HAP-1 (cell line): Measurements from ENCODE around the gene JARID2.

Experiments used
- DNase-seq, 2 experiments: peaks; one replicate each; pipeline ENCODE4 v3.0.0-alpha.2; 2016 to 2020; ENCODE audit warnings: low spot score in 2 of 2
- H3K27me3 ChIP-seq: fragments of 250-450 bp; sonication (Bioruptor Pico); 2 replicates; pipeline ENCODE4 v1.5.1; 2020; ENCODE audit warnings: low read depth, mild to moderate bottlenecking, moderate library complexity
- H3K36me3 ChIP-seq: fragments of 250-450 bp; sonication (Bioruptor Pico); replicated peaks from 2 replicates; pipeline ENCODE4 v1.5.1; 2020; ENCODE audit warnings: mild to moderate bottlenecking
- H3K4me1 ChIP-seq: fragments of 250-450 bp; sonication (Bioruptor Pico); 2 replicates; pipeline ENCODE4 v1.5.1; 2020; ENCODE audit warnings: mild to moderate bottlenecking
- H3K4me3 ChIP-seq: fragments of 250-450 bp; sonication (Bioruptor Pico); 2 replicates; pipeline ENCODE4 v1.5.1; 2020; ENCODE audit warnings: mild to moderate bottlenecking, moderate library complexity
- H3K9me3 ChIP-seq: fragments of 250-450 bp; sonication (Bioruptor Pico); 2 replicates; pipeline ENCODE4 v1.5.1; 2020; ENCODE audit warnings: mild to moderate bottlenecking, moderate library complexity
- in situ Hi-C: fragments of 300-500 bp; cut with MboI; formaldehyde crosslinking; loops from 3 replicates; pipeline ENCODE4 v1.14.3; 2020; ENCODE audit warnings: low sequenced_read_pairs, inconsistent platforms, mixed read lengths

The JARID2 gene

GRCh38 chr6:15356179-15356578 lies 110.3 kb downstream of the JARID2 start:
- no peak for DNase-seq
- H3K36me3 ChIP-seq, result no peaks in the 10 kb centered on the region
- H3K4me1 ChIP-seq, result peaks cover 12% of the 10 kb centered on the region
- no peaks in the 10 kb centered on the region for H3K9me3 ChIP-seq
- H3K4me3 ChIP-seq, result no peak overlapping the region
- H3K27me3 ChIP-seq, result no peaks in the 10 kb centered on the region
- in situ Hi-C loops, result no loop called here

DNA sequence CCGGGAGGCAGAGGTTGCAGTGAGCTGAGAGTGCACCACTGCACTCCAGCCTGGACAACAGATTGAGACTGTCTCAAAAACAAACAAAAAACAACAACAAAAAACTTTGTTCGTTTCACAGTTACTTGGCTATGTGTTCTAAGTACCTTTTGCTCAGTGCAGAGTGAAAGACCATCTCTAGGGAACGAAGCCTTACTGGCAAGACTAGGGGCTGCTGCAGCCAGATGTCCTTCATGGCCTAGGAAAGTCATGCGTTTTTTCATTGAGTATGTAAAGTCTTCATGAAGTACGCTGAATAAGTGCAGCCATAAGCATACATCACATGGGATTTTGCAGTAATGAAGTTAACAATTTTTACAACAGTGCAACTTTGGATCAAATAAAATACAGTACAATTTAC lies 111.1 kb downstream of the JARID2 start:
- Histone ChIP-seq H3K36me3 (no peaks in the 10 kb centered on the region), H3K9me3 (no peaks in the 10 kb centered on the region), H3K4me3 (no peak overlapping the region), H3K4me1 (peaks cover 12% of the 10 kb centered on the region), H3K27me3 (no peaks in the 10 kb centered on the region)
- DNase-seq, result no peak
- in situ Hi-C loops, result no loop called here

DNA sequence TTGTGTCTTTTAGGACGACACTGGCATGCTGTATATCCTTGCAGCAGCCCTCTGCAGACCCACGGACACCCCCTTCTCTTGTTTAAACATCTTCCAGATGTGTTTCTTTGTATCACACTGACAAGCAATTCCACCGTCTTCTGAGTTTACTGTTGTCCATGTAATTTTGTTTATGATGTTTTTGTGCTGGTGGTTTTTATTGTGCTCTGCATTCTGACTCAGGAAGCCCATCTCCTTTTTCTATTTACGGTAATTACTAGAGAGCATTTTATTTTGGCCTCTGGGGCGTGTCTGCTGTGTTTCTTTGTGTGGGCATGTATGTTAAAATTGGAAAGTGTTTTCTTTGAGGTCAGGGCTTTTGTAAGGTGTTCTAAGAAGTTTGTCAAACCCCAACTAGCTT lies 111.9 kb downstream of the JARID2 start:
- in situ Hi-C loops, result no loop called here
- no peak for DNase-seq
- peaks cover 12% of the 10 kb centered on the region for H3K4me1 ChIP-seq
- H3K36me3 ChIP-seq, result no peaks in the 10 kb centered on the region
- H3K4me3 ChIP-seq, result no peak overlapping the region
- no peaks in the 10 kb centered on the region for H3K9me3 ChIP-seq
- no peaks in the 10 kb centered on the region for H3K27me3 ChIP-seq

DNA sequence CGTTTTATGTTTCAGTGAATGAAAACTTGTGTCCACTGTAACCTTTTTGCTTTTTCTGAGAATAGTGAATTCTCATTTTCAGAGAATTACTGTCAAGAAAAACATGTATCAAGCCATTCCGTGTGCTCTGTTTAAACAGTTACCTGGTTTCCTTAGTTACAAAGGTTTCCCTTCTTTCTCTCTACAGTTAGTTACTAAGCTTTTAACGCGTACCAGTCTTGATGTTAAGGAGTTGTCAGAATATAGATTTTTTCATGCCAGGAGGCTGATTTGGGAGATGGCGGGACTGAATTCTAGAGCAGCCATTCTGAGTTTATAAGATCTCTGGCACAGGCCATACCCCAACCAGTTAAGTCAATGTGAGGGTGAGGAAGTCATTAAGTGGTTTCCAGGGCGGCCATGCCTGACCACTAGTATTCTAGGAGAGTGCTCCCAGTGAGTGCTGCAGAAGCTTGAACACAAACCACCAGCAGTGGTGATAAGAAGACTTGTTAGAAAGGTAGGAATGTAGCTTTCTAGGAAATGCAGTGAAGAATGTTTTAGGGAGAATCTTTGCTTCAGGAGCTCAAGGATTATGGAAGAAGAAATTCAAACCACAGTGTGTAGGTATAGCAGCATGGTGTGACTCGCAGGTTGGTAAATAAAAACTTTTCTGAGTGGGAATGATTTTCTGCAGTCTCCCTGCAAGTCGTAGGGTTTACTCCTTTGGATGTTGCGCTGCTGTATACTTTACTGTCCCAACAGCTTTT lies 112.9 kb downstream of the JARID2 start:
- no peaks in the 10 kb centered on the region for H3K9me3 ChIP-seq
- H3K27me3 ChIP-seq, result no peaks in the 10 kb centered on the region
- H3K36me3 ChIP-seq, result no peaks in the 10 kb centered on the region
- no peak overlapping the region for H3K4me3 ChIP-seq
- DNase-seq, result no peak
- H3K4me1 ChIP-seq, result peaks cover 13% of the 10 kb centered on the region
- in situ Hi-C loops, result no loop called here

DNA sequence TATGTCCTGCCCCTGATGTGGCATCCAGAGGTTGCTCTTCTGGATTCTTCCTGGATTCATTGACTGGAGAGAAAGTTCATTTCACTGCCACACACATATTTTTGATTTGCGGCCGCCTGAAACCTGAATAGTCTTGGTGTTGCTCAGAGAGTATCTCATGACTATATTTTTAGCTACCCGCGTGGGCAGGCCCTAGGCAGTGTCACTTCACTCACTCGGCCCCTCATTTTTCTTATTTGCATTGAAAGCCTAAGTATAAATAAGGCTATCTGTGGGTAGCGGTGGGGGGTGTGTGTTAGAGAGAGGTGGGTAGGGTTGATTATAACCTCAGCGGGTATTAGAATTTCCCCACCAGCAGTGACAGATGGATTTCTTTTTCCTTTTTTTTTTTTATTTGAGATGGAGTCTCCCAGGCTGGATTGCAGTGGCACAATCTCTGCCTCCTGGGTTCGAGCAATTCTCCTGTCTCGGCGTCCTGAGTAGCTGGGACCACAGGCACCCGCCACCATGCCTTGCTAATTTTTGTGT lies 113.5 kb downstream of the JARID2 start:
- Histone ChIP-seq H3K36me3 (no peaks in the 10 kb centered on the region), H3K9me3 (no peaks in the 10 kb centered on the region), H3K4me3 (no peak overlapping the region), H3K4me1 (peaks cover 14% of the 10 kb centered on the region), H3K27me3 (no peaks in the 10 kb centered on the region)
- no peak for DNase-seq
- in situ Hi-C loops, result no loop called here

GRCh38 chr6:15360300-15360699 lies 114.4 kb downstream of the JARID2 start:
- no peaks in the 10 kb centered on the region for H3K9me3 ChIP-seq
- H3K4me3 ChIP-seq, result no peak overlapping the region
- H3K27me3 ChIP-seq, result no peaks in the 10 kb centered on the region
- in situ Hi-C loops, result no loop called here
- no peak for DNase-seq
- H3K36me3 ChIP-seq, result no peaks in the 10 kb centered on the region
- peaks cover 19% of the 10 kb centered on the region for H3K4me1 ChIP-seq

- in situ Hi-C loops, result no loop called here
- DNase-seq, result no peak
- Histone ChIP-seq H3K4me3 (no peak overlapping the region), H3K4me1 (peaks cover 26% of the 10 kb centered on the region), H3K27me3 (no peaks in the 10 kb centered on the region), H3K36me3 (no peaks in the 10 kb centered on the region), H3K9me3 (no peaks in the 10 kb centered on the region)
Observed at GRCh38 chr6:15361197-15361596, 115.3 kb downstream of the JARID2 start.

GRCh38 chr6:15362274-15363160 lies 116.6 kb downstream of the JARID2 start:
- no peaks in the 10 kb centered on the region for H3K27me3 ChIP-seq
- in situ Hi-C loops, result no loop called here
- H3K36me3 ChIP-seq, result no peaks in the 10 kb centered on the region
- DNase-seq, result no peak
- no peaks in the 10 kb centered on the region for H3K9me3 ChIP-seq
- no peak overlapping the region for H3K4me3 ChIP-seq
- peaks cover 24% of the 10 kb centered on the region for H3K4me1 ChIP-seq

DNA sequence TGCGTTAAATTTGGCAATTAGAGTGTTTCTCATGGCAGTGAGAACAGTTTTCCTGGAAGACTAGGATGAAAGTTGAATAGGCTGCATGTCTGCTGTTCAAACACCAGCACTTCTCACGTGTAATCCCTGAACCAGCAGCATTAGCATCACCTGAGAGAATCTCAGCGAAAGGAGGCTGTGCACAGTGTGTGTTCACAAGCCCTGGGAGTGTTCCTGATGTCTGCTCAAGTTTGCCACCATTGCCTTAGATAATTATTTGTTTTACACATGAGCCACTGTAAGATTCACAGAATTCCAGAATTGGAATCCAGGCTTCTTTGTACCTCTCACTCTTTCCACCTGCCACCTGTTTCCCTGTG lies 117.3 kb downstream of the JARID2 start:
- no peaks in the 10 kb centered on the region for H3K27me3 ChIP-seq
- in situ Hi-C loops, result no loop called here
- H3K4me1 ChIP-seq, result peaks cover 18% of the 10 kb centered on the region
- no peak overlapping the region for H3K4me3 ChIP-seq
- no peak for DNase-seq
- no peaks in the 10 kb centered on the region for H3K9me3 ChIP-seq
- H3K36me3 ChIP-seq, result no peaks in the 10 kb centered on the region

DNA sequence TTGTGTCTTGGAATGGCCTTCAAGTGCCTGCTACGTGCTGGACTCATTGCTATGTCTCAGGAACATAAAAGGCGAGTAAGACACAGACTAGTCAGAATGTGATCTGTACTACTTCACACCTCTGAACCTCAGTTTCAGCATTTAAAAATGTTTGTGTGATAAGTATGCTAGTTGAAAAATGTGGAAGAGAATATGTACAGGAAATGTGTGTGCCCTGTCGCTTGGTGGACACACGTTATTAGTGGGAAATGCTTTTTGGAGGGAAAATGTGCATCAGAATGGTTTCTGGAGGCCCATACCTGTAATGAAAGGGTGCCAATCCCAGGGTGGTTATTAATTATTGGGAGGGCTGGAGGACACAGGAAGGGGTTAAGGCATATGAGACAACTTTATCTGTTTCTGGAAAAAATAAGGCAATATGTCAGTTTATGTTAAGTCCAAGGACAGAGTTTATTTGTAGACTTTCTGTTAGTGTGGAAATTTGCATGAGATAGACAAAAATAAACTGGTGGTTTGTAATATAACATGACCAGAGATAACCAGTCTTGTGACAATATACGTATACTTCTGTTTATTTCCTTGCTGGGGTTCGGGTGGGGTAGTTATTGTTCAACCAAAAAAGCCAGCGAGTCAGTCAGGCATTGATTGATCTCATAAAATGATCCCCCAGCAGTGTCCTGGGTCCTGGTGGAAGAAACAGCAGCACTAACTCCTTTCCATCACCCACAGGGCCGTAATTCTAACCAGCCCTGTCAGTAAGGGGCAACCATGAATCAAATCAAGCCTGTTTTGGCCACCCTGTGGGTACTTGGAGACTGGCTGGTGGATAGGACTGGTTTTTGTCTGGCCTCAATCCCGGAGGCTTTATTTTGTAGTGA lies 117.9 kb downstream of the JARID2 start:
- peaks cover 14% of the 10 kb centered on the region for H3K4me1 ChIP-seq
- in situ Hi-C loops, result no loop called here
- H3K9me3 ChIP-seq, result no peaks in the 10 kb centered on the region
- H3K4me3 ChIP-seq, result no peak overlapping the region
- no peak for DNase-seq
- no peaks in the 10 kb centered on the region for H3K27me3 ChIP-seq
- H3K36me3 ChIP-seq, result no peaks in the 10 kb centered on the region

DNA sequence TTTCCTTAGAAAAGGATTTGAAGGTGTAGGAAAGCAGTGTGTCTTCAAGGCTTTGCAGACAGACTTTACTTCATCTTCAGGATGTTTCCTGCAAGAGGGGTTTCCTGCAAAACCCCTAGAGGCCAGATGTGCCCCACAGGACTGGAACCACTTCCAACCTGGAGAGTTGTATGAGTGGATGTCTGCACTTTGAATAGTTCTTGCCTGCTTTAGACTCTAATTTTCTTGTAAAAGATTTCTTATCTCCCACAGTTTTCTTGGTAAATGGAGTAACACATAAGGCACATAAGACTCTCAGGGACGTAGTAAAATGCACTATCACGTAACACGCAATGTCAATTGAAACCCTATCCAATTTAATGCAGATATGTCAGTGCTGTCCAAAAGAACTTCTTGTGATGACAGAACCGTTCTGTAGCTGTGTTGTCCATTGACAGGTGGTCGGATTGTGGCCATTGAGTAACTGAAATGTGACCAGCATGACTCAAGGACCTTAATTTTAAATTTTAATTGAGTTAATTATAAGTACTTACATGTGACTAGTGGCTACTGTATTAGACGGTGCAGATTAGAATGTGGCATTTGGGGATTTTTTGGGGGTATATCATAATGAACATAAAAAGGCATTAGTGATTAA lies 118.7 kb downstream of the JARID2 start:
- no peaks in the 10 kb centered on the region for H3K36me3 ChIP-seq
- H3K4me1 ChIP-seq, result peaks cover 14% of the 10 kb centered on the region
- DNase-seq, result no peak
- no peak overlapping the region for H3K4me3 ChIP-seq
- H3K9me3 ChIP-seq, result no peaks in the 10 kb centered on the region
- no peaks in the 10 kb centered on the region for H3K27me3 ChIP-seq
- in situ Hi-C loops, result no loop called here

- peak; percentile 86 to 89 for DNase-seq
- in situ Hi-C loops, result no loop called here
- H3K9me3 ChIP-seq, result no peaks in the 10 kb centered on the region
- no peak overlapping the region for H3K4me3 ChIP-seq
- H3K27me3 ChIP-seq, result no peaks in the 10 kb centered on the region
- no peaks in the 10 kb centered on the region for H3K36me3 ChIP-seq
- peaks cover 14% of the 10 kb centered on the region for H3K4me1 ChIP-seq
Observed at GRCh38 chr6:15365273-15365687, 119.4 kb downstream of the JARID2 start.

DNA sequence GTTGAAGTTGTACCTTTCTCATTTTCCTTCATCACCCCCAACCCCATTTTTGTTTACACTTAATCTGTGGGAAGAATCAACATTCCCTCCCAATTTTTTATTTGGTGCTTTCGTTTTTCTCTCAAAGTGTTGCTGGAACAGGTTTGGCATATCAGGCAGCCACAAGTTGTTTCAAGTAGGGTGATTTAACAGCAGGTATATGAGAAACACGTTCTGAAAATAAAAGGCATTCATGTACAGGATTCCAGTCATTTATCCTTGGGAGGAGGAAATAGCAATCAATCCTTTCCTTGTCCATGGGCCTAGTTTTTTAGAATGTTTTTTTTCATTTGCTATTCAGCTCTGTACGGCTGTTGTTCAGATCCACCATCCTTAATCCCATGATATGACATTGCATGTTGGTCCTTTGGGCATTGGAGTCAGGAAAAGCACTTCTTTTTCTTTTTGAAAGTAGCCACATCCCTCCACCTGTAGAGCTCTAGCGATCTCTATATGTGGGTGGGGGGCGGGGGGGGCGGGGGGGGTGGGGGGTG lies 120.2 kb downstream of the JARID2 start:
- H3K36me3 ChIP-seq, result no peaks in the 10 kb centered on the region
- H3K4me1 ChIP-seq, result peaks cover 14% of the 10 kb centered on the region
- no peaks in the 10 kb centered on the region for H3K27me3 ChIP-seq
- in situ Hi-C loops, result no loop called here
- H3K9me3 ChIP-seq, result no peaks in the 10 kb centered on the region
- no peak for DNase-seq
- no peak overlapping the region for H3K4me3 ChIP-seq
